GM18517 (cell line): ENCODE data around the gene PRODH2.
A peak's percentile ranks its signal among the peaks of the same experiment; 100 is the strongest.

Experiments
- ATAC-seq: cut with Tn5 transposase; IDR thresholded peaks from one replicate; pipeline ENCODE4 v1.9.1; 2021; ENCODE audit warnings: mild to moderate bottlenecking, moderate library complexity; ENCODE audit not compliant: unreplicated experiment

The PRODH2 gene

DNA sequence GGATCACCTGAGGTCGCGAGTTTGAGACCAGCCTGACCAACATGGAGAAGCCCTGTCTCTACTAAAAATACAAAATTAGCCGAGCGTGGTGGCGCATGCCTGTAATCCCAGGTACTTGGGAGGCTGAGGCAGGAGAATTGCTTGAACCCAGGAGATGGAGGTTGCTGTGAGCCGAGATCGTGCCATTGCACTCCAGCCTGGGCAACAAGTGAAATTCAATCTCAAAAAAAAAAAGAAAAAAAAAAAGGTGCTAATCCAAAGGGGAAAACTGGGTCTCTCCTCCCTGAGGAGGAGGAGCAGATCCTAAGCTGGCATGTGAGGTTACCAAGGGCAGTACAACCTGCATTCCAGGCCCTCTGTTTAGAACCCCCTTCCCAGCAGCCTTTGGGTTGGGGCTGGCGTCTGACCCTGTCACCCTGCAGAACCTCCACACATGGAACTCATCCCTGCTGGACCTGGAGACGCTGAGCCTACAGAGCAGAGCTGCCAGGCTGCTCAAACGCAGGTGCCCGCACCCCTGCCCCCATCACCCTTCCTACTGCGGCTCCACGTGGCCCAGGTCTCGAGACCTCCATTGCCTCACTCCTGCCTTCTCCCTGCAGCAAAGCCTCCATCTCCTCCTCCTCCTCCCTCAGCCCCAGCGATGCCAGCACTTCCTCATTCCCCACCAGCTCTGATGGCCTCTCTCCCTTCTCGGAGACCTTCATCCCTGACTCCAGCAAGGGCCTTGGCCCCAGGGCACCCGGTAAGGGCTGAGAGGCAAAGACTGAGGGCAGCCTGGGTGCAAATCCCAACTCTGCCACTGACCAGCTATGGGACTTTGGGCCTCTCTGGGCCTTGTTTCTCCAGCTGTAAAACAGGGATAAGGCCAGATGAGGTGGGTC is 48.0 kb downstream of the PRODH2 start:
- no peak for ATAC-seq

- ATAC-seq = no peak
Observed at GRCh38 chr19:35760711-35761349, 51.8 kb downstream of the PRODH2 start.

DNA sequence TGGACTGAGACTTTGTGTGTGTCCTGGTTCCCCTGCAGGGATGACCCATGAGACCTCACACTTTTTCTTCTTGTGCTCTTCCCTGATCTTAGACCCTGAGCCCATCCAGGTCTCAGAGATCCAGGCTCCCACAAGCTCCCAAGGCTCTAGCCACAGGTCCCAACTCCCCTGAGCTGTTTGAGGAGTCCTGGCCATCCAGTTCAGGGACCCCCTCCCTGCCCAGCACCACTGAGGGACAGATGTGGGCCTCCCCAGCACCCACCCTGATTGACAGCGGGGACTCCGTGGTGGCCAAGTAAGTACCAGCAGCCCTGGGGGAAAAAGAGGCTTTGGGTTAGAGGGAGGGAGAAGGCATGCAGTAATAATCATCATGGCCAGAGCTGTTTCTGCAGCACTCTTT is 52.9 kb downstream of the PRODH2 start:
- no peak for ATAC-seq

DNA sequence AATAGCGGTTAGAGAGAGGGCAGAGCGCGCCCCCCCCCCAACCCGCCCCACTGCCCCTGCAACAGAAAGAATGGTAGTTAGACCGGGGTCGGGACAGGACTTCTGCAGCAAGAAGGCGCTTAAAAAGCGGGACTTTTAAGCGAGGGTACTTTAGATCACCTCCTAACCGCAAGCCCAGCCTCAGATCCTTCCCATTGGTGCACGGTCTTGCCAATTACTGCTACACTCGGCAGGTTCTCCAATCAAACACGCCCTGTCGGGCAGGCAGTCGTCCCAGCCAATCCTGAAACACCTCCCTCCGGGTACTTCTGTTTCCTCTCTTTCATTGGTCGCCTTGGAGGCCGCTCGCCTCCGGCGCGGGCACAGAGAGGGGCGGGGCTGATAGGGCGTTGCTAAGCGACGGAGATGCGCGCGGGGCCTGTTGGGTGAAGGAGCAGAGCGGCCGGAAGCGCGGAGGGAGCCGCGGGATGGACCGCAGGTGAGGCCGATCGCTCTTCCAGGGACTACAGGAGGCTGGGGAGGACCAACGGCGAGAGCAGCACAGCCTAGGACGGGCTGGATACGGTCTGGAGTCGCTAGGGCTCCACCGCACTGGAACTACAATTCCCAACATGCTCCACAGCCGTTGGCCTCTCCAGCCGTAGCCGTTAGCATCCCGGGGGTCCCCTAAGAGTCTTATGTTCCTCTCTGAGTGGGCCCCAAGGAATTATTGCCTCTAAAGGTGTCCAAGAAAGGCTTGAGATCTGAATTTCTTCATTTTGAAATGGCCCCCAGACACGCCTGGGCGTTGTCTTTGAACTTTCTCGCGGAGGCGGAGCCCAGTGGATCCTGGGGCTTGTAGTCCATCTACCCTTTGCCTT is 54.7 kb downstream of the PRODH2 start, which contains the start of gene PROSER3:
Gene PROSER3 (plus strand): TSS at position 428 of the 860 bp plus-strand sequence. CDS start 40 bp downstream, at position 468.
- ATAC-seq = peak; percentile 91

DNA sequence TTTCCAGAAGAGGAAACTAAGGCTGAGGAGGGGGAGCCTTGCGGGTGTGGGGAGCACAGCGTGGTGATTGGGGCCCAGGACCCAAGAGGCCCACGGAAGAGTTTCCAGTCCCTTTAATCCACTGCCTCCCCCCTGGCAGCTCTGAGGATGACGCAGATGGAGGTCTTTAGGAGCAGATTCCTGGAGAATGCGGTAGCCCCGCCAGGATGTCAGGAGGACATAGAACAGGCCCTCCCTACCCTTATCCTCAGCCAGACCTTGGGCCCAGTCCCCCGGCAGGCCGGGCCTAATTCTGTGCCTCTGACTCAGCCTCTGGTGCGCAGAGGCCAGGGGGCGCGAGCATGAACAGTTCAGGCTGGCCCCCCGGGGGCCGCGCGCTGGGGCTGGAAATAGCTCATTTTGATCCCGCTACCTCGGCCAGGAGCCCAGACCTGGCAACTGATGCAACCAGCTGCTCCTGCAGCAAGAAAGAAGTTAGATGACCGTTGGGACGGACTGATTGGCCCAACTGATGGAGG is 55.4 kb downstream of the PRODH2 start:
- ATAC-seq = peak; percentile 5

GRCh38 chr19:35756377-35757230 is 56.0 kb downstream of the PRODH2 start, which contains the start of gene HSPB6:
TSS of gene HSPB6 (minus strand) at chr19:35757029. CDS start at chr19:35757008, 21 bp downstream.
- ATAC-seq = no peak

- ATAC-seq = no peak
Observed at GRCh38 chr19:35755550-35756376, 56.9 kb downstream of the PRODH2 start.

- no peak for ATAC-seq
Observed at GRCh38 chr19:35755131-35755549, 57.5 kb downstream of the PRODH2 start.

DNA sequence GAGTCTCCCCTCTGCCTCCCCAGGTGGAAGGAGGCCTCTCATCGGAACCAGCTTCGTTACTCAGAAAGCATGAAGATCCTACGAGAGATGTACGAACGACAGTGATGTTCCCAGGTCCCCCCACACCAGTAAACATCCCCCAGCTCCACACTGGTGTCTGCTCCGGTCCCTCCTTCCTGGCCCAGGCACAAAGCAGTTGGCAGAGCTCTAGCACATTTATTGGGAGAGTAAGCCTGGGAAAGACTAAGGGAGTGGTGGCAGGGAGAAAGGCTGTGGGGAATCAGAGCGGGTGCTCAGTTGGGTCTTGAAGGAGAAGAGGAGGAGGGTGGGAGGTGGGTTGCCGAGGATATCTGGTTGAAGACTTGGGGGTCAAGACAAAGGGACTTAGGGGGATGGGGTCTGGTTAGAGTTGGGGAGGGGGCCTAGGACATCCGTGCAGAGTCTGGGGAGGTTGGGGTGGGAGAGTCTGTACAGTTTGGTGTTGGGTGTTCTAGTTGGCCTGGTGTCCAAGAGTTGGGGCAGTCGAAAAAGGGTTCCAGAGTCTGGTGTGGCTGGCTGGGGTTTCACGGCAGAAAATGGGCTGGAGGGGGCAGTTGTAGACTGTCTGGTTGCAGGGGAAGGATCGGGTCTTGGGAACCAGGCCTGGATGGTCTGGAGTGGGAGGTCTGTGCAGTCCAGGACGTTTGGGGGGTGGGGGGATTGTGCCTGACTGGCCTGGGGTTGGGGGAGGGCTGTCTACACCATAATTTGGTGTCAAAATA is 58.1 kb downstream of the PRODH2 start:
- no peak for ATAC-seq

DNA sequence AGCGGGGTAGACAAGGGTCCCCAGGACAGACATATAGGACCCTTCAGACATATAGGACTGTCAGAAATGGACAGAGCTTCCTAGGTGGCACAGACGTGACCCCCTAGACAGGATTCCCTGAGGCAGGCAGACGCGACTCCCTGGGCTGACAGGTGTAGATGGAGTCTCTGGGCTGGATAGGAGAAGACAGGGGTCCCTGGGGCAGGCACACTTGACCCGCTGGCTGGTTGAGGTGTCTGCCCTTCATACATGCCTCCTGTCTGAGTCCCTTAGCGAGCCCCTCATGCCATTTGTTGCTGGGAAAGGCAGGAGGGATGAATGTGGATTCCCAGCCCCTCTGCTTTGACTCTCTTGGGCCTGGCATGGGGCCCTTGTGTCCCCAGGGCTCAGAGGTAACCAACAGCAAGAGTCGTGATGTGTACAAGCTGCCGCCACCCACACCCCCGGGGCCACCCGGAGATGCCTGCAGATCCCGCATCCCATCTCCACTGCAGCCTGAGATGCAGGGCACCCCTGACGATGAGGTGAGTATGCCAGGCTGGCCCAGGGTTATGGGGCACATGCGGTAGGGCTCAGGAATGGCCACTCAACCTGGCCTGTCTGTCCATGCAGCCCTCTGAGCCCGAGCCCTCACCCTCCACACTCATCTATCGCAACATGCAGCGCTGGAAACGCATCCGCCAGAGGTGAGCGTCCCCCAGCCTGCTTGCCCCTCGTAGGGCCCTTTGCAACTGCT is 58.8 kb downstream of the PRODH2 start:
- ATAC-seq = no peak

- no peak for ATAC-seq
Observed at GRCh38 chr19:35752746-35753350, 59.8 kb downstream of the PRODH2 start.

DNA sequence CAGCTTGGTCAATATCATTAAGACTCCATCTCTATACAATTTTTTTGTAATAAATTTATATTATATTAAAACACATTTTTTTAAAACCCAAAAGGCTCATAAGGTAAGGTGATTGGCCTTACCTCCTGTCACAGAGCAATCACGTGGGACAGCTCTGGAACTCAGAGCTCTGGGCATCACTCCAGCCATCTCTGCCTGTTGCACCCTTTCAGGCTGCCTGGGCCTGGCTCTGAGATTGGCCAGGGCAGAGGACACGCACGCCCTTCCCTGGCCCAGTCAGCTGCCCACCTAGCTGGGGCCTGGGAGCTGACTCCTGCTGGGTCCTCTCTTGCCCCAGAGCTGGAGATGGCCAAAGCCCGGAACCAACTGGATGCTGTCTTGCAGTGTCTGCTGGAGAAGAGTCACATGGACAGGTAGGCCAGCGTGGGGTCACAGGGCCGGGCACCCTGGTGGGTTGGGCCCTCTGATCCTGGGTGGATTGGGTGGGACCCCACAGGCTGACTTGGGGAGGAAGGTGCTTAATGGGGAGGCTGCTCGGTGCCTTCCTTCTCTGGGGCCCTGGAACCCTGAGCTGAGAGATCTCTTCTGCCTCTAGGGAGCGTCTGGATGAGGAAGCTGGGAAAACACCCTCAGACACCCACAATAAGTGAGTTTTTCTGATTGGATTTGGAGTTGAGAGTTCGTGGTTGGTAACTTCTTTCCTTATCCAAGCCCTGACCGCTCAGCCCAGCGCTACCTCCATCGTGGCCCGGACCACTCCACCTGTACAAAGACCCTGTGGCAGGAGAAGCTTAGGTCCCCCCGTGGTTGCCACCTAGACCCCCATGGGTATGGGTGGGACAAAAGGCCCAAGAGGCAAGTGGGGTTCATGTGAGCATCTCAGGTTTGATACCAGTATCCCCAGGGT is 60.6 kb downstream of the PRODH2 start:
- no peak for ATAC-seq

DNA sequence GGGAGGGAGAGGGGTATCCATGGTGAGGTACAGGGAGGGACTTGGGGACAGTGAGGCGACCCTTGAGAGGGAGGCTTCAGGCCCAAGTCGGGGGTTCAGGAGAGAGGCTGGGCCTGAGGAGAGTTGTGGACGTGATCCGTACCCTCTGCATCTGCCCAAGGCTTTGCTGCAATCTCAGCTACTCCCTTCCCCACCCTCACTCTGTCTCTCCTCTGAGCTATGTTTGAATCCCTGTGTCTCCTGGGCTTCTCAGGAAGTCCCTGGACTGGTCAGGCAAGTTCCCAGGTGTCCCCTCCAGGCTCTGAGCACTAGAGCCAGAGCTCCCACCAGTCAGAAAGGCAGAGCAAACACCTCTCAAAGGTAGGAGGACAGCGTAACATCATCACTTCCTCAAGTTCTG is 62.5 kb downstream of the PRODH2 start:
- ATAC-seq = no peak
